Upper lobe of left lung (tissue), 6 donors: ENCODE measurements around the gene METRN. TPM values are rescaled to one million over a fixed set of nuclear protein-coding genes. Genes with fewer than 3 reads are reported as not detected.

Source experiments
- ATAC-seq, 2 donors: fragments of 200-7000 bp; cut with Tn5 transposase; one replicate each; pipeline ENCODE4 v1.9.1; 2022; ENCODE audit warnings: mild to moderate bottlenecking in 2 of 2, moderate library complexity in 2 of 2; ENCODE audit not compliant: low FRiP score in 2 of 2
- DNase-seq, 2 donors: peaks; one replicate each; pipeline ENCODE4 v3.0.0-alpha.2; 2019 to 2020
- H3K27ac ChIP-seq, 4 donors: fragments of 200-600 bp; sonication (generic); one replicate each; pipeline ENCODE4 v1.5.1; 2016 to 2019
- H3K27me3 ChIP-seq, 4 donors: fragments of 200-600 bp; sonication (generic); one replicate each; pipeline ENCODE4 v1.5.1; 2017 to 2019
- H3K36me3 ChIP-seq, 4 donors: fragments of 200-600 bp; sonication (generic); one replicate each; pipeline ENCODE4 v1.5.1; 2016 to 2019
- H3K4me1 ChIP-seq, 4 donors: fragments of 200-600 bp; sonication (generic); one replicate each; pipeline ENCODE4 v1.5.1; 2018 to 2019
- H3K4me3 ChIP-seq, 4 donors: fragments of 200-600 bp; sonication (generic); one replicate each; pipeline ENCODE4 v1.5.1; 2017 to 2019; ENCODE audit warnings: mild to moderate bottlenecking in 2 of 4, moderate library complexity in 1 of 4
- H3K9me3 ChIP-seq, 4 donors: fragments of 200-600 bp; sonication (generic); one replicate each; pipeline ENCODE4 v1.5.1; 2018 to 2019
- EP300 ChIP-seq, 4 donors: sonication (generic); formaldehyde crosslinking; IDR thresholded peaks; one replicate each; pipeline ENCODE4 v1.5.1; 2017; ENCODE audit warnings: antibody characterized with exemption in 4 of 4, control low read depth in 2 of 4
- POLR2A ChIP-seq, 4 donors: fragments of 450-650 bp; IDR thresholded peaks; one replicate each; pipeline ENCODE4 v1.5.1; 2016 to 2017; ENCODE audit warnings: antibody characterized with exemption in 4 of 4, mild to moderate bottlenecking in 2 of 4
- POLR2AphosphoS5 ChIP-seq, 2 donors: sonication (generic); formaldehyde crosslinking; IDR thresholded peaks; one replicate each; pipeline ENCODE4 v1.5.1; 2017; ENCODE audit warnings: antibody characterized with exemption in 2 of 2
- WGBS, 2 donors: methylation state at CpG; one replicate each; pipeline ENCODE4 v1.1.5; 2017 to 2018; 5-methylcytosine and 5-hydroxymethylcytosine counted together
- total RNA-seq, 6 donors: library from RNA; depleted of rRNA in 4 of 6; stranded (reverse); fragments of >200 nt in 4 of 6; gene quantifications; one replicate each; pipeline versions ENCODE4 v1.1.0 to v1.2.1, GENCODE V29; 2016 to 2021
- TF ChIP-seq, protein P1 (sequence below), 6 experiments: fragments of 450-650 bp in 4 of 6; fragments of 200-600 bp in 2 of 6; sonication (generic) in 2 of 6; IDR thresholded peaks; one replicate each; pipeline ENCODE4 v1.5.1; 2016 to 2019; ENCODE audit warnings: antibody characterized with exemption in 6 of 6
- donor health status: DM: no; HTN: no; CAD: no; lungs with moderate emphysema.
- donor health status: DM: no; HTN: yes; CAD: no; lungs with severe emphysema.

The METRN gene
- total RNA-seq, 6 donors from 2014 or later = 22.0 to 56.0 (median 40.8) TPM

DNA sequence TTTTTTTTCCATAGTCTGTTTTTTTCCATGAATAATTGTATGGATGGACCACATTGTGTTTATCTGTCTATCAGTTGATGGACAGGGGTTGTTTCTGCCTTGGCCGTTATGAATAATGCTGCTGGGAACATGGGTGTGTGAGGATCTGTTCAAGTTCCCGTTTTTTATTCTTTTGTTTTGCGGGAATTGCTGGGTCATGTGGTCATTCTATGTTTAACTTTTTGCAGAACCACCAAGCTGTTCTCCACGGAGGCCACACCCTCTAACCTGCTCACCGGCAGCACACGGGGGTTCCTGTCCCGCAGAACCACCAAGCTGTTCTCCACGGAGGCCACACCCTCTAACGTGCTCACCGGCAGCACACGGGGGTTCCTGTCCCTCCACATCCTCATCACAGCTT is 39.7 kb downstream of the METRN start:
- no peaks in the 10 kb centered on the region for H3K27me3 ChIP-seq
- ATAC-seq (peak in 1 of 2 donors; percentile 41), DNase-seq (peak in 1 of 2 donors; percentile 32)
- 24 to 26% methylated on average over 11 of the region's 11 CpGs for WGBS, 2 donors
- TF ChIP-seq POLR2A (IDR thresholded peaks at IDR 0.05) (no peak), EP300 (IDR thresholded peaks at IDR 0.05) (no peak), POLR2AphosphoS5 (IDR thresholded peaks at IDR 0.05) (no peak)
- TF ChIP-seq, protein P1, sequence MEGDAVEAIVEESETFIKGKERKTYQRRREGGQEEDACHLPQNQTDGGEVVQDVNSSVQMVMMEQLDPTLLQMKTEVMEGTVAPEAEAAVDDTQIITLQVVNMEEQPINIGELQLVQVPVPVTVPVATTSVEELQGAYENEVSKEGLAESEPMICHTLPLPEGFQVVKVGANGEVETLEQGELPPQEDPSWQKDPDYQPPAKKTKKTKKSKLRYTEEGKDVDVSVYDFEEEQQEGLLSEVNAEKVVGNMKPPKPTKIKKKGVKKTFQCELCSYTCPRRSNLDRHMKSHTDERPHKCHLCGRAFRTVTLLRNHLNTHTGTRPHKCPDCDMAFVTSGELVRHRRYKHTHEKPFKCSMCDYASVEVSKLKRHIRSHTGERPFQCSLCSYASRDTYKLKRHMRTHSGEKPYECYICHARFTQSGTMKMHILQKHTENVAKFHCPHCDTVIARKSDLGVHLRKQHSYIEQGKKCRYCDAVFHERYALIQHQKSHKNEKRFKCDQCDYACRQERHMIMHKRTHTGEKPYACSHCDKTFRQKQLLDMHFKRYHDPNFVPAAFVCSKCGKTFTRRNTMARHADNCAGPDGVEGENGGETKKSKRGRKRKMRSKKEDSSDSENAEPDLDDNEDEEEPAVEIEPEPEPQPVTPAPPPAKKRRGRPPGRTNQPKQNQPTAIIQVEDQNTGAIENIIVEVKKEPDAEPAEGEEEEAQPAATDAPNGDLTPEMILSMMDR (IDR thresholded peaks at IDR 0.05) = no peak
- no peaks in the 10 kb centered on the region for H3K9me3 ChIP-seq
- no peaks in the 10 kb centered on the region for H3K36me3 ChIP-seq
- peaks cover 0 to 9% (median 1%) of the 10 kb centered on the region in 4 donors for H3K4me1 ChIP-seq
- no peak overlapping the region for H3K4me3 ChIP-seq
- no peak overlapping the region for H3K27ac ChIP-seq

DNA sequence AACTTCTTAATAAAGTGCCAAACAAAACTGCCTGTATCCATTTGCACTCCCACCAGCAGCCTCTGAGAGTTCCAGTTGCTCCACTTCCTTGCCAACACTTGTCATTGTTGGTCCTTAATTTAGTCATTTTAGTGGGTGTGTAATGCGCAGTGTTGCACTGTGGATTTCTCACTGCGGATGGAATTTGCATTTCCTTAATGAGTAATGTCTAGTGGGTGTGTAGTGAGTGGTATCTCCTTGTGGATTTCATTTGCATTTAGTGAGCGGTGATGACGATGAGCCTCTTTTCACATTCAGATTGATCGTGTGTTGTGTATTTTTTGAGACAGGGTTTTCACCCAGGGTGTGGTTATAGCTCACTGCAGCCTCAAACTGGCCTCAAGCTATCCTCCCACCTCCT is 41.5 kb downstream of the METRN start:
- no peak for DNase-seq
- Histone ChIP-seq H3K9me3 (no peaks in the 10 kb centered on the region), H3K36me3 (no peaks in the 10 kb centered on the region), H3K4me3 (no peak overlapping the region), H3K27ac (no peak overlapping the region), H3K27me3 (no peaks in the 10 kb centered on the region), H3K4me1 (peaks cover 0 to 19% (median 8%) of the 10 kb centered on the region in 4 donors)
- TF ChIP-seq POLR2AphosphoS5 (IDR thresholded peaks at IDR 0.05) (no peak), POLR2A (IDR thresholded peaks at IDR 0.05) (no peak), EP300 (IDR thresholded peaks at IDR 0.05) (no peak)
- TF ChIP-seq, protein P1 (IDR thresholded peaks at IDR 0.05) = no peak
- no peak for ATAC-seq
- WGBS, 2 donors = 84 to 90% methylated on average over 5 of the region's 5 CpGs

DNA sequence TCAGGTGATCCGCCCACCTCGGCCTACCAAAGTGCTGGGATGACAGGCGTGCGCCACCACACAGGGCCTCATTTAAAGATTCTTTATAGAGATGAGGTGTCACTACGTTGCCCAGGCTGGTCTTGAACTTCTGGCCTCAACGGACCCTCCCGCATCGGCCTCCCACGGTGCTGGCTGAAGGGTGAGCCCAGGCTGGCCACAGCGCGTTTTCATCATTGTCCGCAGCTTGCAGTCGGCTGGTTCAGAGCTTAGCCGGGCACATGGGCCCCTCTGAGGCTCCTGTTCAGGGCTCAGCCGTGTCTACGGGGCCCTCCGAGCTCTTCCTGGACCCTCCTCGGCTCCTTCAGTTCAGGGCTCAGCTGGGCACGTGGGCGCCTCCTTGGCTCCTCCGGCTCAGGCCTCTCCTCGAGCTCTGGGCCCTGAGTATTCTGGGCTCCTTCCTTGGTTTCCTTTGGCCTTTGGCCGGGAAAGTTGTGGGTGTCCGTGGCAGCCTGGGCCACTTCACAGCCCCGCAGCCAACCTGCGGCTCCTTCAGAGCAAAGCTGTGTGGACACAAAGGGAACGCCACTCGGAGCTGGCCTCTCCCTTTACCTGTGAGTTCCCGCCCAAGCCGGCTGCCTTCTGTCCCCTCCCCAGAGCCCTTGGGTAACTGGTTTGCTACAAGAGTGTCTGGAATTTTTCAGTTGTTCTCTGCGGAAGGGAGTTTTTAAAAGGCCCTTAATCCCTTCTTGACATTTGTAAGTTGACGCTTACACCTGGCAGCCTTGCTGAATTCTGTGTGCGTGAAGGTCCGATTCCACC is 44.4 kb downstream of the METRN start:
- DNase-seq = peak in 1 of 2 donors; percentile 92
- Histone ChIP-seq H3K36me3 (no peaks in the 10 kb centered on the region), H3K4me1 (peaks cover 0 to 19% (median 11%) of the 10 kb centered on the region in 4 donors), H3K27me3 (no peaks in the 10 kb centered on the region), H3K9me3 (no peaks in the 10 kb centered on the region), H3K27ac (peak overlapping the region; percentile 76 to 79 (median 77)), H3K4me3 (peak overlapping the region in 1 of 4 donors; percentile 7)
- WGBS, 2 donors = 65 to 71% methylated on average over 11 to 34 of the region's 34 CpGs
- TF ChIP-seq EP300 (IDR thresholded peaks at IDR 0.05) (peak in 1 of 4 donors; percentile 15), POLR2AphosphoS5 (IDR thresholded peaks at IDR 0.05) (no peak), POLR2A (IDR thresholded peaks at IDR 0.05) (peak in 1 of 4 donors; percentile 30)
- TF ChIP-seq, protein P1 (IDR thresholded peaks at IDR 0.05) = peak in 1 of 6 experiments; percentile 7
- ATAC-seq = peak; percentile 43 to 89

DNA sequence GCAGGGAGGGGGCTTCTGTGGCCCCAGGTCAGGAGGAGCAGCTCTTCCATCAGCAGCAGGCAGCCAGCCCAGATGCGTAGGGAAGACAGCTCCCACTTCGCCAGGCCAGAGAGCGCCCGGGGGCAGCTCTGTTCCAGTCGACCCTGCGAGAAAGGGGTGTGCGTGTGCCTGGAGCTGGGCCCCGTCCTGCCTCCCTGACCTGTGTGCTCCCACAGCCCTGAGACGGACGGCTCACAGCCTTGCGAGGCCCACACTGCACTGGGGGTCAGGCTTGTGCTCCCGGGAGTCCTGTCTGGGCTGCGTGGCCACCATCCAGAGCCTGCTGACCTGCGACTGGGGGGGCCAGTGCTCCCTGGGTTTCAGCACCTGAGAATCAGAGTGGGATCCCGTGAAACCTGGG is 45.1 kb downstream of the METRN start:
- DNase-seq (peak in 1 of 2 donors; percentile 78), ATAC-seq (no peak)
- H3K27me3 ChIP-seq = no peaks in the 10 kb centered on the region
- 45 to 64% methylated on average over 4 to 14 of the region's 15 CpGs for WGBS, 2 donors
- no peak for TF ChIP-seq EP300 (IDR thresholded peaks at IDR 0.05)
- no peak for TF ChIP-seq POLR2AphosphoS5 (IDR thresholded peaks at IDR 0.05)
- TF ChIP-seq, protein P1 (IDR thresholded peaks at IDR 0.05) = no peak
- TF ChIP-seq POLR2A (IDR thresholded peaks at IDR 0.05) = no peak
- no peaks in the 10 kb centered on the region for H3K36me3 ChIP-seq
- no peaks in the 10 kb centered on the region for H3K9me3 ChIP-seq
- peak overlapping the region; percentile 71 to 79 (median 76) for H3K27ac ChIP-seq
- H3K4me1 ChIP-seq = peaks cover 0 to 15% (median 11%) of the 10 kb centered on the region in 4 donors
- peak overlapping the region in 1 of 4 donors; percentile 7 for H3K4me3 ChIP-seq
